ENCODE results near the gene FNDC7. TPM values are rescaled to one million over a fixed set of nuclear protein-coding genes. Genes with fewer than 3 reads are reported as not detected.
"Not testable (repeated sequence)": the region's sequence is repeated elsewhere in the genome, so short reads cannot be mapped to it uniquely, and the experiment has no call there.

The FNDC7 gene
- total and polyA plus RNA-seq, 8 donors: not detected

DNA sequence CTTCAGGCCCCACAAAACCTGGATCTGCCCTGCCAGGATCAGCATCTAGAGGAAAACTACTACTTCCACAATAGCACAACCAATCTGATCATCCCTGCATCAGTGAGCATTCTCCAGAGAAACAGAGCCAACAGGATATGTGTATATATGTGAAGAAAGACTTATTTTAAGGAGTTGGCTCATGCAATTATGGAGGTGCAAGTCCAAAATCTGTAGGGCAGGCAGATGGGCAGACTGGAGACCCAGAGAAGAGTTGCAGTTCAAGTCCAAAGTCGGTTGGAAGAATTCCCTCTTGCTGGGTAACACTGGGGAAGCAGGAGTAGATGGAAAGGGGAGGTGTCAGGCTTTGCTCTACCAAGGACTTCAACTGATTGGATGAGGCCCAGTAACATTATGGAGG lies 46.9 kb upstream of the FNDC7 start:
- TF ChIP-seq EP300 (IDR thresholded peaks at IDR 0.05) (no peak), POLR2A (IDR thresholded peaks at IDR 0.05) (no peak), POLR2AphosphoS5 (IDR thresholded peaks at IDR 0.05) (no peak)
- TF ChIP-seq, protein P1, sequence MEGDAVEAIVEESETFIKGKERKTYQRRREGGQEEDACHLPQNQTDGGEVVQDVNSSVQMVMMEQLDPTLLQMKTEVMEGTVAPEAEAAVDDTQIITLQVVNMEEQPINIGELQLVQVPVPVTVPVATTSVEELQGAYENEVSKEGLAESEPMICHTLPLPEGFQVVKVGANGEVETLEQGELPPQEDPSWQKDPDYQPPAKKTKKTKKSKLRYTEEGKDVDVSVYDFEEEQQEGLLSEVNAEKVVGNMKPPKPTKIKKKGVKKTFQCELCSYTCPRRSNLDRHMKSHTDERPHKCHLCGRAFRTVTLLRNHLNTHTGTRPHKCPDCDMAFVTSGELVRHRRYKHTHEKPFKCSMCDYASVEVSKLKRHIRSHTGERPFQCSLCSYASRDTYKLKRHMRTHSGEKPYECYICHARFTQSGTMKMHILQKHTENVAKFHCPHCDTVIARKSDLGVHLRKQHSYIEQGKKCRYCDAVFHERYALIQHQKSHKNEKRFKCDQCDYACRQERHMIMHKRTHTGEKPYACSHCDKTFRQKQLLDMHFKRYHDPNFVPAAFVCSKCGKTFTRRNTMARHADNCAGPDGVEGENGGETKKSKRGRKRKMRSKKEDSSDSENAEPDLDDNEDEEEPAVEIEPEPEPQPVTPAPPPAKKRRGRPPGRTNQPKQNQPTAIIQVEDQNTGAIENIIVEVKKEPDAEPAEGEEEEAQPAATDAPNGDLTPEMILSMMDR (IDR thresholded peaks at IDR 0.05): no peak
- Histone ChIP-seq H3K36me3 (no peaks in the 10 kb centered on the region), H3K9me3 (no peaks in the 10 kb centered on the region), H3K27ac (no peak overlapping the region), H3K4me1 (peaks cover 5 to 13% (median 8%) of the 10 kb centered on the region in 4 donors), H3K4me3 (no peak overlapping the region), H3K27me3 (peaks cover 0 to 8% (median 0%) of the 10 kb centered on the region in 3 donors)
- DNase-seq: no peak
- intact Hi-C loops (cut with DNase I; ENCODE audit: low total_unique reads): no loop called here
- 53 to 82% (median 74%) methylated on average over 1 of the region's 1 CpG for WGBS, 5 donors

GRCh38 chr1:108667422-108667821 lies 45.3 kb upstream of the FNDC7 start:
- H3K36me3 ChIP-seq; DNase-seq; H3K4me1 ChIP-seq; intact Hi-C loops (cut with DNase I; ENCODE audit: low total_unique reads); H3K9me3 ChIP-seq; H3K27ac ChIP-seq; H3K27me3 ChIP-seq; H3K4me3 ChIP-seq: not testable (repeated sequence)
- 95 to 98% (median 96%) methylated on average over 17 to 28 of the region's 28 CpGs; no CpG with 5 or more reads in 1 of the 5 donors for WGBS, 5 donors

DNA sequence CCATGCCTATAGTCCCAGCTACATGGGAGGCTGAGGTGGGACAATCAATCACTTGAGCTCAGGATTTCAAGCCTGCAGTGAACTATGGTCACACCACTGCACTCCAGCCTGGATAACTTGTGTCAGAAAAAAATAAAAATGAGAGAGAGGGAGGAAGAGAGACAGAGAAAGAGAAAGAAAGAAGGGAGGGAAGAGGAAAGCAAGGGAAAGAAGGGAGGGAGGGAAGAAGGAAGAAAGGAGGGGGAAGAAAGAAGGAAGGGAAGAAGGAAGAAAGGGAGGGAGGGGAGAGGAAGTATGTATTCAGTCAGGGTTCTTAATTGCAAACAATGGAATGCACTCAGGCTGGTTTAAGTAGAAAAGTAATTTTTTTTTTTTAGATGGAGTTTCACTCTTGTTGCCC lies 43.9 kb upstream of the FNDC7 start:
- Histone ChIP-seq H3K27me3 (peaks cover 0 to 8% (median 0%) of the 10 kb centered on the region in 3 donors), H3K27ac (no peak overlapping the region), H3K36me3 (no peaks in the 10 kb centered on the region), H3K9me3 (no peaks in the 10 kb centered on the region), H3K4me3 (no peak overlapping the region), H3K4me1 (no peaks in the 10 kb centered on the region)
- intact Hi-C loops (cut with DNase I; ENCODE audit: low total_unique reads): no loop called here
- no peak for DNase-seq
- TF ChIP-seq POLR2AphosphoS5 (IDR thresholded peaks at IDR 0.05) (no peak), POLR2A (IDR thresholded peaks at IDR 0.05) (no peak), EP300 (IDR thresholded peaks at IDR 0.05) (no peak)
- TF ChIP-seq, protein P1 (IDR thresholded peaks at IDR 0.05): no peak

- Histone ChIP-seq H3K9me3 (no peaks in the 10 kb centered on the region), H3K27ac (no peak overlapping the region), H3K4me1 (no peaks in the 10 kb centered on the region), H3K4me3 (no peak overlapping the region), H3K36me3 (no peaks in the 10 kb centered on the region), H3K27me3 (peaks cover 0 to 8% (median 0%) of the 10 kb centered on the region in 3 donors)
- 77 to 86% (median 81%) methylated on average over 7 of the region's 7 CpGs for WGBS, 5 donors
- DNase-seq: no peak
- TF ChIP-seq POLR2A (IDR thresholded peaks at IDR 0.05) (no peak), EP300 (IDR thresholded peaks at IDR 0.05) (no peak), POLR2AphosphoS5 (IDR thresholded peaks at IDR 0.05) (no peak)
- TF ChIP-seq, protein P1 (IDR thresholded peaks at IDR 0.05): no peak
- intact Hi-C loops (cut with DNase I; ENCODE audit: low total_unique reads): no loop called here
These were observed 43.0 kb upstream of the FNDC7 start for GRCh38 chr1:108669679-108670078.

GRCh38 chr1:108670131-108670773 lies 42.5 kb upstream of the FNDC7 start:
- peaks cover 0 to 8% (median 0%) of the 10 kb centered on the region in 3 donors for H3K27me3 ChIP-seq
- intact Hi-C loops (cut with DNase I; ENCODE audit: low total_unique reads): no loop called here
- no peaks in the 10 kb centered on the region for H3K4me1 ChIP-seq
- H3K27ac ChIP-seq: no peak overlapping the region
- H3K4me3 ChIP-seq: no peak overlapping the region
- no peak for DNase-seq
- no peaks in the 10 kb centered on the region for H3K9me3 ChIP-seq
- TF ChIP-seq EP300 (IDR thresholded peaks at IDR 0.05): no peak
- TF ChIP-seq, protein P1 (IDR thresholded peaks at IDR 0.05): no peak
- no peak for TF ChIP-seq POLR2AphosphoS5 (IDR thresholded peaks at IDR 0.05)
- no peaks in the 10 kb centered on the region for H3K36me3 ChIP-seq
- 85 to 93% (median 92%) methylated on average over 5 of the region's 5 CpGs for WGBS, 5 donors
